ENCODE measurements around the gene ABLIM3.

DNA sequence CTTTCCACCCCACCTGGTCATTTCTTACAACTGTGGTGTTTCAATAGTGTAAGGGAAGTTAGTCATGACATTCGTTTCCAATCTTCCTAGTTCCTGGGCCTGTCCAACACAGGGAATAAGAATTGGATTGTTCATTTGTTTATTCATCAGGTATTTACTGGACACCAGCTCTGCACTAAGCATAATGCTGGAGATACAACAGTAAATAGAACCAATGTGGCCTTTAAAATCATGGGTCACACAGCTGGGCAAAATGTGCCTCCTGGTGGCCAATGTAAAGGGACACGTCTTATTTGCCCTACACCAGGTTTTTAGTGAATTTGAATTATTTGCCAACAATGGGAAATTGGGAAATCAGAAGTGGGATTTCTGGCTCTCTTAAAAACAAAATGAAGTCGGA lies 10.4 kb downstream of the ABLIM3 start:
- no peak for TF ChIP-seq POLR2A (IDR thresholded peaks at IDR 0.05)
- TF ChIP-seq, protein P1, sequence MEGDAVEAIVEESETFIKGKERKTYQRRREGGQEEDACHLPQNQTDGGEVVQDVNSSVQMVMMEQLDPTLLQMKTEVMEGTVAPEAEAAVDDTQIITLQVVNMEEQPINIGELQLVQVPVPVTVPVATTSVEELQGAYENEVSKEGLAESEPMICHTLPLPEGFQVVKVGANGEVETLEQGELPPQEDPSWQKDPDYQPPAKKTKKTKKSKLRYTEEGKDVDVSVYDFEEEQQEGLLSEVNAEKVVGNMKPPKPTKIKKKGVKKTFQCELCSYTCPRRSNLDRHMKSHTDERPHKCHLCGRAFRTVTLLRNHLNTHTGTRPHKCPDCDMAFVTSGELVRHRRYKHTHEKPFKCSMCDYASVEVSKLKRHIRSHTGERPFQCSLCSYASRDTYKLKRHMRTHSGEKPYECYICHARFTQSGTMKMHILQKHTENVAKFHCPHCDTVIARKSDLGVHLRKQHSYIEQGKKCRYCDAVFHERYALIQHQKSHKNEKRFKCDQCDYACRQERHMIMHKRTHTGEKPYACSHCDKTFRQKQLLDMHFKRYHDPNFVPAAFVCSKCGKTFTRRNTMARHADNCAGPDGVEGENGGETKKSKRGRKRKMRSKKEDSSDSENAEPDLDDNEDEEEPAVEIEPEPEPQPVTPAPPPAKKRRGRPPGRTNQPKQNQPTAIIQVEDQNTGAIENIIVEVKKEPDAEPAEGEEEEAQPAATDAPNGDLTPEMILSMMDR (IDR thresholded peaks at IDR 0.05): no peak

Measured in Peyer's patch (tissue), 4 donors.